Muscle of arm (tissue), 12 donors: Measurements from ENCODE around the gene GLUL. TPM values are rescaled to one million over a fixed set of nuclear protein-coding genes. Genes with fewer than 3 reads are reported as not detected.
"Not testable (repeated sequence)": the region's sequence is repeated elsewhere in the genome, so short reads cannot be mapped to it uniquely, and the experiment has no call there.

ENCODE experiments used
- DNase-seq: peaks from one replicate; pipeline ENCODE4 v3.0.0-alpha.2; 2013
- polyA plus RNA-seq, 12 donors: library from polyadenylated mRNA; unstranded; fragments of 120-200 nt; gene quantifications; one replicate each; pipeline ENCODE4 v1.2.1, GENCODE V29; 2013; ENCODE audit not compliant: insufficient read length in 12 of 12

Gene GLUL
- polyA plus RNA-seq, 12 donors, result 110 to 402 (median 289) TPM; not detected in 1

DNA sequence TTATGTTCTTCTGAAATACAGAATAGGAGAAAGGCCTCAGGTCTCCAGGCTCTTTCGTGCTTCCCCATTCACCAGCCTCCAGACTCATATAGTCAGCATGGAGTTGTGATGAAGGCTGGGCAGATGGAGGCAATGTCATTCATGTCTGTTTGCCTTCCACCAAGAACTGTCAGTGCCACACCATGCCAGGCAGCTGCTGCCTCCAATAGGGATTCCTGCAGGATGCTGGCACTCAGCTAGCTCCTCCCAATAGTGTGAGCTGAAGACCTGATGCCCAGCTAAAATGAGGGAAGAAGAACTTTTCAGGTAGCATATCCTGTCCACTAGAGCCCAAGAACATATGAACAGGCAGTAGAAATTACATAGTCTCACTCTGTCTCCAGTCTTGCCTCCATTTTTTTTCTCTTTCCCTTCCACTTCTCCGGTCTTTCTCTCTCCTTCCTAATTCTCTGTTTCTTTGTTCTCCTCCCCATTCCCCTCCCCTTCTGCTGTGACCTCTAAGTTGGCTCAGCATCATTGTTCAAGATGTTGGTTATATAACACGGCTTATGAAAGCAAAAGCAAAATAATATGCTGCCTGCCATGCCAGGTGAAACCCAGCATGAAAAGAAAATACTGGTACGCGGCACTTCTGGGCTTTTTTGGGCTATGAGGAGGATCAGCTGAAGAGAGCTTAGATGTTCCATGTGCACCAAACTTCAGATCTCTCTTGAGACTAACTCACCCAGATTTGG is 17.3 kb downstream of the GLUL start:
- DNase-seq, result no peak

DNA sequence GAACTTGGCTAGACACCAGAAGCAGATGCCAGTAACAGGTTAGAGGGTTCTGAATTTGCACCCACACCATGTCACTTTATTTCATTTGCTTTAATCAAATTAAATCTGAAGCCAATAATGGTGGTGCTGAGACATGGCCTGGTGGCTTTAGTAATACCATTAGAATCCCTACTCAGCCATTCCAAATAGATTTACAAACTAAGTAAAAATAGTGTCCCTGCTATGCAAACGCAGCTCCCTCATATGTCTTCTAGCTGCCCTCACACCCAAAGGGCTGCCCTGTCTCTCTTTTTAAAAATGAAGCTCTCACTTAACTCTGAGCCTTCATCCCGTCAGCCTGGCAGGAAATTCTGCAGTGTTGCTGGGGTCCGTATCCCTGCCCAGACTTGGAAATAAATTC is 21.1 kb downstream of the GLUL start:
- DNase-seq, result no peak

DNA sequence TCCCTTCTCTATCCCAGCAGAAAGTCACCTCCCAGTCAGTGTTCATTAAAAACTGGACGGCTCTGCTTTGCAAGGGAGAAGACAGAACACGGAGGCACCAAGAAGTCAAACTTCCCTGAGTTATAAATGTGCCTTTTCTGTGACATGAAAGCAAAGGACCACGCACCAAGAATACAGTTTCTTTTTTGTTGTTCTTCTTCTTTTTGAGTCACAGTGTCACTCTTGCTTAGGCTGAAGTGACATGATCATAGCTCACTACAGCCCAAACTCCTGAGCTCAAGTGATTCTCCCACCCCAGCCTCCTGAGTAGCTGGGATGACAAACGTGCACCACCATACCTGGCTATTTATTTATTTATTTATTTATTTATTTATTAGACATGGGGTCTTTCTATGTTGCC is 22.7 kb downstream of the GLUL start:
- no peak for DNase-seq

DNA sequence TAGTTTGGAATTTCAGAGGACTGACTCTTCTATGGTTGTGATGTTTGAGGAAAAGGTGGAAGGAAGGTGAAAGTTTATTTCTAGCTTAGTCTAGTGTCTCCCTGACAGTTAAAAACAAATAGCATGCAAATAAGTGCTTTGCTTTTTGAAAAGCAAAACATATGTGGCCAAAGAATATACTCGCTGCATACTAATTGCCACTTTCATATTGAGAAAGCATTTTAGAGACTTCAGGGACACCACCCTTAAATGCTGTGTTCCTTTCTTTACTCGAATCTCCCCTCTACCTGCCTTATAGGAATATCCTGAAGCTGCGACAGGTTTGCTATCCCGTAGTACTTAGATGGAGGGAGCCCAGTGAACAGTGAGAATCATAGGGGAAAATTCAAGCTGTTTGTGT is 23.2 kb downstream of the GLUL start:
- DNase-seq, result peak; percentile 21

DNA sequence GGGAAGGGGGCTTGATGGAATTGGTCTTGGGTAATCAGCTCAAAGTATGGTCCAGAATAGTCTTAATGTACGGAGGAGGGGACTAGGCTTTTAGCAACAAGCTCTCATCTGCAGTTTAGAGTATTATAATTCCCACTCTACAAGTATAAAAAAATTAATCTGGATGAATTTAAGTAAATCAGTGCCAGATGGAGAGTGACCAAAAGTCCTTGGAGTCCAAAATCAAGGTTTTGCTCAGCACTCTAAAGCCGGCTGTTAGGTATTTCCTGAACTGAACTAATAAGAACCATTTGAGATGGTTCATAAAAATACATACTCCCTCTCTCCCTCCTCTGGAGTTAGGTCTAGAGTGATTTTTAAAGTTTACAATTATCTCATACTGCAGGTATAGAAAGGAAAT is 23.7 kb downstream of the GLUL start:
- peak; percentile 76 for DNase-seq

DNA sequence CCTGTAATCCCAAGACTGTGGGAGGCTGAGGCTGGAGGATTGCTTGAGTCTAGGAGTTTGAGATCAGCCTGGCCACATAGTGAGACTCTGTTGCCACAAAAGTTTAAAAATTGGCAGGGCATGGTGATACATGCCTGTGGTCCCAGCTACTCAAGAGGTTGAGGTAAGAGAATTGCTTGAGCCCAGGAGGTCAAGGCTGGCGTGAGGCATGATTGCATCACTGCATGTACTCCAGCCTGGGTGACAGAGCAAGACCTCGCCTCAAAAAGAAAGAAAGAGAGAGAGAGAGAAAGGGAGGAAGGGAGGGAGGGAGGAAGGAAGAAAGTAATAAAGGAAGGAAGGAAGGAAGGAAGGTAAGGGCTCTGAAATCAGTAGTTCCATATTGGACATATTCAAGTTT is 25.0 kb downstream of the GLUL start:
- no peak for DNase-seq

DNA sequence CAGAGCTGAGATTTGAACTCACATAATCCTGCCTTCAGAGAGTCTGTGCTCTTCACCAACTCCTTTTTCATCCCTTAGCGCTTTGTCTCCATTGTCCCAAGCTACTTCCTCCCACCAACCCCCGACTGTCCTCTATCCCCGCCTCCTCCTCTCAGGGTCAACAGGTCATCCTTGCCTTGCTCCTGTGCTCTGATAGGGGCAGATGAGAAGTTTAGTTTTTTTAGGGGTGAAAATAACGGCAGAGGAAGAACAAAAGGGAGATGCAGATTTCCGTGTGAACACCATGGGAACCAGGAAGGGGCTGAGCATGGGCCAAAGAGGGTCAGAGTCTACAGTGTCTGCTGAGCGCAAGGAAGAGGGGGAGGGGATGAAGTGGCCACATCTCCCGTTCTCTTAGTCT is 31.9 kb downstream of the GLUL start:
- DNase-seq, result no peak

DNA sequence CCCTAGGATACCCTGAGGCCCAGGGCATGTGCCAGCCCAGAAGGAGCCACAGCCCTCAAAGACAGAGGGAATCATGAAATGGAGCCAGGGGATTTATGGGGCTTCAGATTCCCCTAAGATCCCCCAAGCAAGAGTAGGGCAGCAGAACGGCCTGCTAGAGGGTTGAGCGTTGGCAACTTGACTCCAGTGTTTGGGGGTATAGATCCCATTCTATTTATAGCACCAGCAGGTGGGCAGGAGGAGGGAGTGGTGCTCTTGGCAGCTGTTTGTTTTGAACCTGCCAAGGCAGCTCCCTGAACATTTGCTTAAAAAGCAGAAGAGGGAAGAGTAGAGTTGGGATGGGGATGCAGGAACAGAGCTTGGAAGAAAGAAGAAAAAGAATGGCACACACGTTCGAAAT is 33.7 kb downstream of the GLUL start:
- no peak for DNase-seq

DNA sequence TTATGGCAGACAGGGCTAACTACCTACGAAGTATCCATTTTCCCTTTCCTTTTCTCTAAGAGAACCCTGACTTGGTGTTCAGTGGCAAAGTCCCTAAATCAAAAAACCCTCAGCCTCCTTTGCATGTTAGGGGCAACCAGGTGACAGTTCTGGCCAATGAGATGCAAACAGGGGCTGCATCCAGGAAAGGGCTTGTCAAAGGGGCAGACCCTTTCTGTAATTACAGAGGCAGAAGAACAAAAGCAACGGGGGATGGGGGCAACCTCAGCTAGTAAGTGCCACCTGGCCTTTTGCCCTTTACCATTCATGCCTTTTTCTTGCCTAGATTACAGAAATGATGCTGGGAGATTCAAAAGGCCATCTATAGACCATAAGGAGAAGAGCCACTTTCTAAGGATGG is 34.4 kb downstream of the GLUL start:
- no peak for DNase-seq

DNA sequence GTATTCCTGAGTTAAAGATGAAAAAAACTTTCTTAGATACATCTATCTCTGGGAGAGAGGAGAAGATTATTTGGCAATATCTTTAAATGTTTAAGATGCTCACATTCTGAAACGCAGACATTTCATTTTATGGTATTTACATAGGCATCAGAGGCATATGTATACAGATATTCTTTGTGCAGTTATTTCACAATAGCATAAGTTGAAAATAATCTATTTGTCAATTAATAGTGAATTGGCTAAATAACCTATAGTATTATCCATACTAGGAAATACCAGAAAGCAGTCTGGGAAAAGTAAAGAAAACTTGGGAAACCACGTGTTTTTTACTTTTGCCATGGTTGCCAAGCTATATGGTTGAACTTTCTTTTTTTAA is 35.9 kb downstream of the GLUL start:
- DNase-seq, result no peak

DNA sequence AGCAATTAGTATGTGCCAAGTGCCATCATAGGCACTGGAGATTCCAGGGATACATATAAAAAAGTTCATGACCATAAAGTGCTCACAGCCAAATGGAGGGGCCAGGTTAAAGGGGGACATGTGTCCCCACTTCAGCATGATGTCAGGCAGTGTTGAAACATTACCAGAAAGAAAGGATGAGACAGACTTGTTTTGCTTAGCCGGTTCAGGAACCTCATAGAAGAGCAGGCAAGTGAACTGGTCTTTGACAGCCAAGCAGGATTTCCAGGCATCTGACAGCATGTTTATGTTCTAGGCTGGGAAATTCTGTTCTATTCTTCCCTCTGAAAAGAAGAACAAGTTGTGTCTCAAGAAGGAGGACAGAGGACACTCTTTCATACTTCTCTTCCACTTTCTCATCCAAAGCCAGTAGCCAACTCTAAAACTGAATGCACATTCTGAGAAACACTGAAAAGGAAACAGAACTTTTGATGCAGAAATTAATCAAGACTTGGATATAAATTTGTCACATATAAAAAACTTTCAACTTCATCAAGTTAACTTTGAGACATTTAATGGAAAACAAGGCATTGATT is 39.7 kb downstream of the GLUL start:
- no peak for DNase-seq

DNA sequence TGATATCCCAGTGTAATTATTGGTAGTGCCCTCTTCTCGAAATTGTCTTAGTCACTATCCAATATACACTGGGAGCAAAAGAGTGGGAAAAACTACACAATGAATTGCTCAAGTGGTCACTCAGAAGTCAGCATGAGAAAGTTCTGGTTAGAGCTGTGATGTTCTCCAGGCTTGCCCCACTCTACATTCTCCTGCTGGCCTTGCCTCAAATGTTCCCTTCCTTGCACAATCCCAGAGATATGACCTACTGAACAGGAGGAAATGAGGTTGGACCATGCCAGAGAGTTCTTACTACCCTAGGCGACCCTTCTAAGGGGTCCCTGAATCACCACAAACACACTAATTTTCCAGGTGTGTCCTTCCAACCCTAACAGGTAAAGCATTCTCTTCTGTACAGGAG is 40.8 kb downstream of the GLUL start:
- DNase-seq, result no peak

DNA sequence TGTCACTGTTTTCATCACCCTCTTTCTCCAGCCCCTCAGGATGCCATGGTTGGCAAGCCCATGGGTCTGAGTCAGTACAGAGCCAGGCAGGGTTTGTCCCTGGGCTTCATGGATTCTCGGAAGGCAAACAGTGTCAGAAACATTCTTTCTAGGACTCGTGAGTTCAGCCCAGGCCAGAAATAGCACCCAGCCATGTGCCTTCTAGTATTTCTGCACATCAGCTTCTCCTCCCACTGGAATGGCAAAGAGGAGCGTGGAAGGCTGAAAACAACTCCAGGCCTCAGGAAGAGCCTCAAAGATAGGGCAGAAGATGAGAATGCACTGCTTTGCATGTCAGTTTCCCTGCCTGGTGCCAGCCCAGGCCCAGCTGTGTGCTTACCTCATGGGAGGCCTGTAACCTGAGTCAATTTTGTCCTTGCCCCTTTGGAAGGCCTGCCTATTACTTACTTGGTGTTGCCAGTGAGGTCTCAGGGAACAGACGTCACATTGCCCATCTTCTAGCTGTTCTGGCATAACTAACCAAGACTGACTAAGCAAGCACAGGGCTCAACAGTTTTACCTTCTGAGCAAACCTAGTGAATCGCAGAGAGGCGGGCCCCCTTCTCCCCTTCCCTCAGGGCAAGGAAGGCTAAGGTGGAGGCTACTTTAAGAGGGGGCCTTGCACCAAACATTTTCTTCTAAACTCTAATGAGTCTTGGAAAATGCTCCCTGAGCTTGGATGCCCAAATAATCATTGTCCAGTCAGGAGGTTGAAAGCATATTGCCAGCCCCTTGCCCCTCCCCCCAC is 42.4 kb downstream of the GLUL start:
- no peak for DNase-seq

DNA sequence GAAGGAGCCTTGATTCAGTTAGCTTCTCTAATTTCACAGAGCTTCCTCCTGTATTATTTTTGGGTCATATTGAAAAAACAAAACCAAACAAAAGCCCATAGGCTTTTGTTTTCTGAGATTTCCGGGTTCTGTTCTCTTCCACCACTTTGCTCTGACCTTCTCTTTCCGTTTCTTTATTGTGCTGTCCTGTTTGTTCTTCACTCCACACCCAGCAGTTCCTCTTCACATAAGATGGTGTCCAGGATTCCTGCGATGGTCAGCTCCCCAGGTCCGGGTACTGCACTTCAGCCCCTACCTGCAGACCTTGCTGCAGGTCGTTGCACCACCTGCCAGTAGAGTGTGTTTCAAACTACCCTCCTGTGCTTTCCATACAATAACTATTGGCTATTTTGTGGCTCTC is 44.6 kb downstream of the GLUL start:
- DNase-seq, result no peak

DNA sequence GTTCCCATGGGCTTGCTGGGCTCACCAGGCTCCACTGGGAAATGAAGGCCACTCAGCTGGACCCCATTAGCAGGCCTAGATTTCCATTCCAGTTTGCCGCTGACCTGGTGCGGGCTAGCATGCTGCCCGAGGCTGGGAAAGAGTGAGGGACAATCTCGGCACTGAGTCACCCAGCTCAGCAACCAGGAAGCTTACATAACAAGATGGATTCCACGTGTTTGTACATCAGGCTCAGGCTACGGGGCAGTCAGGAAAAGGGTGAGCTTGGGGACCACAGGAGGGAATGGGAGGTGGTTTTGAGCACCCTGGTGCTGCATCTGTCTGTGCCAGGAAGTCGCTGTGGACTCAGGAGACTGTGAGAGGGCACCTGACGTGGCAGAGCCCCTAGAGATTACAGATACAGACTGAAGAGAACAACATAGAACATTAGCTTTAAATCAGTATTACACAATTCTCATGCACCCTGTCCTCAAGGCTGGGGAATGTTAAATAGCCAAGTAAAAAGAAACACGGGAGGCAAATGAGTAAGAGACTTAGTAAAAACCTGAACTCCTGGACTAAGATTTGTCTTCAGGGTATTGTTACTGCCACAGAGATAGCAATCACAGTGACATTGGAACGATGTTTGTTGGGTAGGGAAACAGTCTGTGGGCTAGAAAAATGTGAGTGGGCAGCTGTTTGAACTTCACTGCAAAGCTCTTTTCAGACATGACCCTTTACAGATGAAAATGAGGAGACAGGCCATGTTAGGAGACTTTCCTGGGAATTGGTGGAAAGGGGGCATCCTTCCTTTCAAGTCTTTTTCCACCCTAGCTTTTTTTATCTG is 51.1 kb downstream of the GLUL start:
- DNase-seq, result no peak

DNA sequence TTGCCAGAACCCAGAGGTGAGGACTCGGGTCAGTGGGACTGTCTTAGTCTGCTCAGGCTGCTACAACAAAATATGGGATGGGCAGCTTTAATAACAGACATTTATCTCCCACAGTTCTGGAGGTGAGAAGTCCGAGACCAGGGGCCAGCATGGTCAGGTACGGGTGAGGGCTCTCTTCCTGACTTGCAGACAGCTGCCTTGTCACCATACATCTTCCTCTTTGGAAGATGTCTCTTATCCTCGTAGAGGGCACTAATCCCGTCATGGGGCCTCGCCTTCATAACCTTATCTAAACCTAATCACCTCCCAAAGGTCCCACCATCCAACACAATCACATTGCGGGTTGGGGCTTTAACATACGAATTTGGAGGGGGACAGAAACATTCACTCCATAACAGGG is 51.9 kb downstream of the GLUL start:
- DNase-seq, result no peak

DNA sequence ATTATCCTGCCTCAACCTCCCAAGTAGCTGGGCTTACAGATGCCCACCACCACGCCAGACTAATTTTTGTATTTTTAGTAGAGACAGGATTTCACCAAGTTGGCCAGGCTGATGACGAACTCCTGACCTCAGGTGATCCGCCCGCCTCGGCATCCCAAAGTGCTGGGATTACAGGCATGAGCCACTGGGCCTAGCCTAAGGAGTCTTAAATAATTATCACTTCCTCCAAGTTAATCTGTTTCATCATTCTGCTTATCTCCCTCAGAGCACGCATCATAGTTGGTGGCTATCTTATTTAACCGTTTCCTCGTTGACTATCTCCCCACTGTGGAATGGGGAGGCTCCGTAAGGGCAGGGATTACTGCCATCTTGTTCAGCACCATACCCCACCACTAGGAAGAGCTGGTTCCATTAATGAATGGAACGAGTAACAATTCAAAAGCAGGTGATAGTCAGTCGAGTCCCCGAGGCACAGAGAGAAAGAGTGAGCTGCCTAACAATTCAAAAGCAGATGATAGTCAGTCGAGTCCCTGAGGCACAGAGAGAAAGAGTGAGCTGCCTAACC is 52.7 kb downstream of the GLUL start:
- no peak for DNase-seq

DNA sequence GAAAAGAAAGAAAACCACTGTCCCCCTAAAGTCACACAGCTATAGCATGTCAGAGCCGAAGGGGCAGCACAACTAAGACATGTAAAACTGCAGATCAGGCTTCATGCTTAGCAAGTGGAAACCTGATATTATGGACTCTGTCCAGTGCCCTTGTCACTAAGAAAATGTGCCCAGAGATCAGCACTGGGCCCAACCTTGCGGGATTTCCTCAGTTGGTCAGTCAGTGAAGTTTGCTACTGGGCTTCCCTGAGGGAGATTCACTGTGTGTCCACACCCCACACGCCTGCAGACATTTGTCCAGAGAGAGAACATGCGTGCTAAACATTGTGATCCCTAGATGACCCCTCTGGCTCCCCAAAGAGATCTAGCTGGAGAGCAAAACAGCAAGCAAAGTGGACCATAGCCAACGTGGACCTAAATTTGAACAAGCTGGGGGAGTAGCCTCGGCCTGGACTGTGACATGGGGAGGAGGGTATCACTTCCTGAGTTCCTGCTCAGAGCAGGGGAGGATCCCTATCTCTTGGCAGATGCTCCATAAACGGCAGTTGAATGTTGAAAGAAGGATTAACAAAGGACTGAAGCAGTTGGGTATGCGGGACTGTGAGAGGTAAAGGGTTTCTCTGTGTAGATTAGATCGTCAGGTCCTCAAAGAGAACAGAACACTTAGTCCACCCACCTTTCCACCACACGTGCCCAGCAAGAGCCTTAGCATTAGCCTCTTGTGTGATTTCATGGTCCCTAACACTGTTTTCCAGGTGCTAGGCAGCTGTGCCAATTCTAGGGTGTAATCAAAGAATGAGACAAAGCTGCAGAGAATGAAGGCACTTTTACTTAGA is 53.6 kb downstream of the GLUL start:
- DNase-seq, result peak; percentile 34

DNA sequence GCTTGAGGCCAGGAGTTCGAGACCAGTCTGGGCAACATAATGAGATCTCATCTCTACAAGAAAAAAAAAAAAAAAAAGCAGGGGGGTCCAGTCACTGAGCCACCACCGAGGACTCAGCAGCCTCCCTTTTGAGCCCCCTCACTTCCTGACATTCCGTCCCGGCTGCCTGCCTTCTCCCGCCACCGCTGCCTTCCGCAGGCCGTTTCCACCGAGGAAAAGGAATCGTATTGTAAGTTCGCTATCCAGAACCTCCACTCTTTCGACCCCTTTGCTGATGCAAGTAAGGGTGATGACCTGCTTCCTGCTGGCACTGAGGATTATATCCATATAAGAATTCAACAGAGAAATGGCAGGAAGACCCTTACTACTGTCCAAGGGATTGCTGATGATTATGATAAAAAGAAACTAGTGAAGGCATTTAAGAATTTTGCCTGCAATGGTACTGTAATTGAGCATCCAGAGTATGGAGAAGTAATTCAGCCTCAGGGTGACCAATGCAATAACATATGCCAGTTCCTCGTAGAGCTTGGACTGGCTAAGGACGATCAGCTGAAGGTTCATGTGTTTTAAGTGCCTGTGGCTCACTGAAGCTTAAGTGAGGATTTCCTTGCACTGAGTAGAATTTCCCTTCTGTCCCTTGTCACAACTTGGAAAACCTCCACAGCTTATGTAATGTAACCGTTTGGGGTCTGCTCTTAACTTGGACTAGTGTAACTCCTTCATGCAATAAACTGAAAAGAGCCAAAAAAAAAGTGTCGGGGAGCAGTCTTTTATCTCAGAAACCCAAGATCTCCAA is 55.6 kb downstream of the GLUL start:
- peak; percentile 38 for DNase-seq

DNA sequence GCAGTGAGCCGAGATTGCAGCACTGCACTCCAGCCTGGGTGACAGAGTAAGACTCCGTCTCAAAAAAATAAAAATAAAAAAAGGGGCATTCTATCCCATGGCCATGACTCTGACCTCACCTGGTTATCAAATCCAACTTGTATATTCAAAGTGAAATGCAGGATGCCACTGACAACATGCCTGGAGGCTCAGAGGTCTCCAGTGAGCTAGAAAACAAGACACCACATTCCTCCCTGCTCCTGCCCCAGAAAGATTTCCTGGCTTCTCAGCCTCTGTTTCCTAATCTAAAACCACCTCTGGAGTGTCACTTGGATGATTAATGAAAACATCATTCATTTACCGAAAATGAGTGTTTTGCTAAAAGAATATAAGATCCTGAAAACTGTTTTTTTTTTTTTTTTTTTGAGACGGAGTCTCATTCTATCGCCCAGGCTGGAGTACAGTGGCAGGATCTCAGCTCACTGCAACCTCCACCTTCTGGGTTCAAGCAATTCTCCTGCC is 58.5 kb downstream of the GLUL start:
- DNase-seq, result not testable (repeated sequence)
